GM12874 (cell line): ENCODE results near the gene E2F7.
A peak's percentile ranks its signal among the peaks of the same experiment; 100 is the strongest.

ENCODE experiments used
- TF ChIP-seq, protein P1 (sequence below): IDR thresholded peaks from 2 replicates; pipeline ENCODE4 v1.5.1; 2011; ENCODE audit warnings: low read depth, mild to moderate bottlenecking, control low read depth, low read length, moderate library complexity; ENCODE audit not compliant: insufficient read depth

E2F7 gene

DNA sequence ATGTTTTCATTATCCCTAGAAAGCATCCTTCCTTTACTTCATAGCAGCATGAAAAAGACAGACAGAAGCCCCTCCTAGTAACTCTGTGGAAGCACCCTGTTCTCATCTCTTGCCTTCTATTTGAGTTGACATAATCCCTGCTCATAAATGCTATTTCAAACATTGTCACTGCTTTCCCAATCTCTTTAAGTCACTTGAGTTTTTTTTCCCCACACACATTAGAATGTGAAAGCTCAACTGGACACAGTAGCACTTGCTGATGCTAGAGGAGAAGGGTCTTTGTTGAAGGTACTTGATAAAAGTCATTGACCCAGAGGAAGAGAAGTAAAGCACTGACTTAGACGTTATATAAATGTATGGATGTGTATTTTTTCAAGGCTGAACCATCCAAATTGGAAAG lies 3.0 kb downstream of the E2F7 start:
- TF ChIP-seq, protein P1, sequence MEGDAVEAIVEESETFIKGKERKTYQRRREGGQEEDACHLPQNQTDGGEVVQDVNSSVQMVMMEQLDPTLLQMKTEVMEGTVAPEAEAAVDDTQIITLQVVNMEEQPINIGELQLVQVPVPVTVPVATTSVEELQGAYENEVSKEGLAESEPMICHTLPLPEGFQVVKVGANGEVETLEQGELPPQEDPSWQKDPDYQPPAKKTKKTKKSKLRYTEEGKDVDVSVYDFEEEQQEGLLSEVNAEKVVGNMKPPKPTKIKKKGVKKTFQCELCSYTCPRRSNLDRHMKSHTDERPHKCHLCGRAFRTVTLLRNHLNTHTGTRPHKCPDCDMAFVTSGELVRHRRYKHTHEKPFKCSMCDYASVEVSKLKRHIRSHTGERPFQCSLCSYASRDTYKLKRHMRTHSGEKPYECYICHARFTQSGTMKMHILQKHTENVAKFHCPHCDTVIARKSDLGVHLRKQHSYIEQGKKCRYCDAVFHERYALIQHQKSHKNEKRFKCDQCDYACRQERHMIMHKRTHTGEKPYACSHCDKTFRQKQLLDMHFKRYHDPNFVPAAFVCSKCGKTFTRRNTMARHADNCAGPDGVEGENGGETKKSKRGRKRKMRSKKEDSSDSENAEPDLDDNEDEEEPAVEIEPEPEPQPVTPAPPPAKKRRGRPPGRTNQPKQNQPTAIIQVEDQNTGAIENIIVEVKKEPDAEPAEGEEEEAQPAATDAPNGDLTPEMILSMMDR, result no peak

DNA sequence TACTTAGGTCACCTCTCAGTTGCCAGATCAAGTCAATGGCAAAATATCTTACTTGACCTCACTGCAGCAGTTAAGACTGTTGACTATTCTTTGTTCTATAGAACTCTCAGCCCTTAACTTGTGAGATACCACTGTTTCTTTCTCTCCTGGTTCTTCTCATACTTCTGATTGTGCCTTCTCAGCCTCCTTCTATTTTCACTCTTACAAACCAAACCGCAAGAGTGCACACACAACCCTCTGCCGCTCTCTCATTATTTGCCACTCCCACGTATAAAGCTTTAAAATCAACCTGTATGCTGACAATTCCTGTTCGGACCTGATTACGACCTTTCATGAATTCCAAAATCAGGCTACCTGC lies 4.5 kb downstream of the E2F7 start:
- TF ChIP-seq, protein P1, result no peak

DNA sequence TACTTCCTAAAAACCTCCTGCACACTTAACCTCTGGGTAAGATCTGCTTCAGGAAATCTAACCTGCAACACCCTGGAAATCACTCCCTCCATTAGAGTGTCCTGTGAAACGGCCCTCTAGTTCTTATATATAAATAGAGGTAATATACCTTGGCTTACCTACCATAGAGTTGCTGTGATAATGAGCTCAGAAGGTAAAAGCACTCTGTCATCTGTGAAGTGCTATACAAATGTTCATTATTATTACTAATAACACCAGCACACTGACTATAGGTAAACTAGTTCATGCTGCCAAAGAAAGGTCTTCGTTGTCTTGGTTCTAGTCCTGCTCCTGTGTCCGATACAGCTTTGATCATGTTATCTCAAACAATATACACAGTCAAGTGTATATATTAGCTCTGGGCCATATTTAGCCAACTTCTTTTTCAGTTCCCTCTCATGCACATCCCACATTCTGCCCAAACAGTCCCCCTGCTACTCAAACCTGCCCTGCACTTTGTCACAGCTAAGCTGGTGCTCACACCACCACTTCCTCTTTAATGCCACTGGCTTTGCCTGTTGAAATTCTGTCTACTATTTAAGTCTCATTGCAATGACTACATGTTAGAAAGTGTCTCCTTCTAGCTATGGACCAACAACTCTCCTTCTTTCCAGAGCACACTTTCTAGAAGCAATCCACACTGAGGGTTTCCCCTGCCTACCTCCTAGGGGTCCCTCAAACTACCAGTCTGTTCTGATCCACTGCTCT lies 5.1 kb downstream of the E2F7 start:
- TF ChIP-seq, protein P1, result no peak

DNA sequence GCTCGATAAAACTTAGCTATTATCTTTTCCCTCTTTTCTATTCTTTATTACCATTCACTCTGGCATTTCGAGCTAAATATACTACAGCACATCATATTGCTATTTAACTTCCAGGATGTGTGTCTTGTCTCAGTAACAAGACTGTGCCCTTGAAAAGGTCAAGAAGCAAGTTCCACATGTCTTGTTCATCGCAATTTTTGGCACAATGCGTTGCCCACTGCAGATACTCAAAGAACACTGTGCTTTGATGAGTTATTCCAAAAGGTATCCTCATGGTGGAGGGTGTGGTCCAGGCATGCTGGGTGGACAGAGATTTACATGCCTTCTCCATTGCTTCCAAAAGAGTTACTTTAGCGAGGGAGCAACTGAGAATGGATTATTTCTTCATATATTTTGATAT lies 6.6 kb downstream of the E2F7 start:
- TF ChIP-seq, protein P1, result no peak

GRCh38 chr12:77054851-77055250 lies 10.5 kb downstream of the E2F7 start:
- TF ChIP-seq, protein P1, result no peak

DNA sequence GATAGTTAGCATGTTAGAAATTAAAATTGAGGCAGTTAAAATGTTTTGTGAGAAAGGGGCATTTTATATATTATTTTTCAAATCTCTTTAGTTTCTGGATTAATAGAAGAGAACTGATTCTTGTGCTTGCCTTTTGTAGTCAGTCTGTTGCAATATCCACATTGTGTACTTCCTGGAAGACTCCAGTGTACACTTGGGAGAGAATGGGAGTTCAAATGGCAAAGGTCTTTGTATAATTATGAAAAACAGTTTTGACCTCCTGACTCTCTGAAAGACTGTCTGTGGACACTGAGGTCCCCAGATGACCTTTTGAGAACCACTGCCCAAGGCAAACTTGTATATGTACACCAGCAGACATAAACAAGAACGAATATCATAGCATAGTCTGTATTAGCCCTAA lies 12.1 kb downstream of the E2F7 start:
- TF ChIP-seq, protein P1, result no peak

DNA sequence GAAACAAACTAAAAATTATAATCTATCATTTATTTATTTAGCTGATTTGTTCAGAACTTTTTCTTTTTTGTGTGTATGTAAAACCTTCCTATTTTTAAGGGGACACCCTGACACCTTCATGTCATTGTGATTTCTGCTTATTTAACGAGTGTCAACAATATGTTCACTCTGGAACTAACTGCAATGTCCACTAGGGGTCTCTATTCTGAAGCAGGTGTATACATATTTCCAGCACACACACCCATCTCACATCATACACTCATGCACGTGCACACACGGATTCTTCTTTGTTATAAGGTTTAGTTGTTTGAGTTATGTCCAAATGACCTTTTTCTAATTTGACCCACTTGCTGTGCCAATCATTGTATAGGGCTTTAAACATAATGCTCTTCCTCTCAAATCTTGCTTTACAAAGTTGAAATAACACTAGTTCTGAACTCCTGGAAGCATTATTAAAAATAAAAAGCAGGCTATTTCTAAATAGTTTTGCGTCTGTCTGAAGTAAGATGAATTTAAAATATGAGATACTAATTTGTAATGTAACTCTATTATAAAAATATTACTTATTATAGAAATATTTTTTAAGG lies 15.5 kb downstream of the E2F7 start:
- TF ChIP-seq, protein P1, result peak; percentile 62
